HG03045 (cell line): ENCODE results near the gene ZNF680.
"Not testable (repeated sequence)": the region's sequence is repeated elsewhere in the genome, so short reads cannot be mapped to it uniquely, and the experiment has no call there.

Source experiments
- ATAC-seq: cut with Tn5 transposase; IDR thresholded peaks from one replicate; pipeline ENCODE4 v1.9.1; 2021; ENCODE audit warnings: mild to moderate bottlenecking, moderate library complexity; ENCODE audit not compliant: unreplicated experiment

ZNF680 gene

GRCh38 chr7:64557601-64558322, 5.1 kb downstream of the ZNF680 start:
- no peak for ATAC-seq

DNA sequence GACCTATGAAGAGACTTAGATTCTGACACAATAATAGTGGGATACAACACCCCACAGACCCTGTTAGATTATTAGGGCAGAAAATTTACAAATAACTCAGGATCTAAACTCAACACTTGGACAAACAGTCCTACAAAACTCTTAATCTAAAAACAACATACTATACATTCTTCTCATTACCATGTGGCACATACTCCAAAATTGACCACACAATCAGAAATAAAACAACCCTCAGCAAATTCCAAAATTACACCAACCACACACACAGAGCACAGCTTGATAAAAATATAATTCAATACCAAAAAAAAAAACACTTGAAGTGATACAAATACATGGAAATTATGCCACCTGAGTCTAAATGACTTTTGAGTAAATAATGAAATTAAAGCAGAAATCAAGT, 7.8 kb downstream of the ZNF680 start:
- no peak for ATAC-seq

DNA sequence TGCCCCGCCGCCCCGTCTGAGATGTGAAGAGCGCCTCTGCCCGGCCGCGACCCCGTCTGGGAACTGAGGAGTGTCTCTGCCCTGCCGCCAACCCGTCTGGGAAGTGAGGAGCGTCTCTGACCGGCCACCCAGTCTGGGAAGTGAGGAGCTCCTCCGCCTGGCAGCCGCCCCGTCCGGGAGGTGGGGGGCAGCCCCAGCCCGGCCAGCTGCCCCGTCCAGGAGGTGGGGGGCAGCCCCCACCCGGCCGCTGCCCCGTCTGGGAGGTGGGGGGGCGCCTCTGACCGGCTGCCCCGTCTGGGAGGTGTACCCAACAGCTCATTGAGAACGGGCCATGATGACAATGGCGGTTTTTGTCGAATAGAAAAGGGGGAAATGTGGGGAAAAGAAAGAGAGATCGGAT, 8.7 kb downstream of the ZNF680 start:
- not testable (repeated sequence) for ATAC-seq

GRCh38 chr7:64551375-64552142, 11.3 kb downstream of the ZNF680 start:
- no peak for ATAC-seq

GRCh38 chr7:64544010-64544409, 18.9 kb downstream of the ZNF680 start:
- no peak for ATAC-seq

DNA sequence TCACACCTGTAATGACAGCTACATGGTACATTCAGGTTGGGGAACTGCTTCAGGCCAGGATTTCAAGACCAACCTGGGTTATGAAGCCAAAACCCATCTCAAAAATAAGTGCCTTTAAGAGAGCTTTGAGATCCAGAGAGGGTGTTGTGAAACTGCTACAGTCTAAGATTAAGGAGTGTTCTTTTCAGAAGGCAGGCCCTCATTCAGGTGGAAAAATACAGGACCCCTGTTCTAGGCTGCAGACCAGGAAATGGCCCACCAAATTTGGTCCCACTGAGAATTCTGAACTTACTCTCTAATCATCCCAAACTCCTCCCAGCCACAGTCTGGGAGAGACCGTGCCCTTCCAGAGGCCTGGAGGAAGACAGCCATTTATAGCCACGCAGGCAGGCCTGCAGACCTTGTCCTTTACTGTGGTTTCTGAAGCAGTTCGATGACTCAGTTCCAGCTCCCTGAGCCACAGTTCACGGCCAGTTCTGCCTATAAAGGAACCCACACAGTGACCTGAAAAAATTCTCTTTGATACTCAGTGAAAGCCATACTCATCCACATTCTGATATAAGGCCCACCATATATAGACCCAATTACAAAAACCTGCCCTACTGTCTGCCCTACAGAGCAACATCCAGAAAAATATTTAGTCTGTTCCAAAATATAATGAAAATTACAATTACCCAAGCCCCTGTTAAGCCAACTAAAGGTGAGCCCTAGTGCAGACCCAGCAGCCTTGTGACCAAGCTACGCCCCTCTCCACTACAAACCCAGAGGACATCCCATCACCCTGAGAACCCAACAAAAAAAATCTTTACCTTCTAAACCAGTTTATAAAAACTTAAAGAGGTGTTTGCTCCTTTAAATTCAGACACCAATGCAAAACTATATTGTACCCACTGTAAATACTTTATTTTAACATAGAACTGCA, 21.2 kb downstream of the ZNF680 start:
- no peak for ATAC-seq

GRCh38 chr7:64533756-64534155, 29.1 kb downstream of the ZNF680 start:
- ATAC-seq: no peak

DNA sequence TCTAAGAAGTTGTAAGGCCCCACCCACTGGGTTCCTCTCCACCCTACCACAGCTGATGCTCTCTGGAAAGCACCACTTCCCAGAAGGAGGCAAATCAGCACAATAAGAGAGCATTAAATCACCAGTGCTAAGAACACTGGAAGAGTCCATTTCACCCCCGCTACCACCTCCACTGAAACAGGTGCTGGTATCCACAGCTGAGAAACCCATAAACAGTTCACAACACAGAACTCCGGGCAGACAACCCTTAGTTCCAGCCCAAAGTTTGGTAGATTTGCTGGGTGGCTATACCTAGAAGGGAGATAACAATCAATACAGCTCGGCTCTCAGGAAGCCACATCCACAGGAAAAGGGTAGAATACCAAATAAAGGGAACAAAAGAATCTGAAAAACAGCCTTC, 34.1 kb downstream of the ZNF680 start:
- ATAC-seq: no peak

DNA sequence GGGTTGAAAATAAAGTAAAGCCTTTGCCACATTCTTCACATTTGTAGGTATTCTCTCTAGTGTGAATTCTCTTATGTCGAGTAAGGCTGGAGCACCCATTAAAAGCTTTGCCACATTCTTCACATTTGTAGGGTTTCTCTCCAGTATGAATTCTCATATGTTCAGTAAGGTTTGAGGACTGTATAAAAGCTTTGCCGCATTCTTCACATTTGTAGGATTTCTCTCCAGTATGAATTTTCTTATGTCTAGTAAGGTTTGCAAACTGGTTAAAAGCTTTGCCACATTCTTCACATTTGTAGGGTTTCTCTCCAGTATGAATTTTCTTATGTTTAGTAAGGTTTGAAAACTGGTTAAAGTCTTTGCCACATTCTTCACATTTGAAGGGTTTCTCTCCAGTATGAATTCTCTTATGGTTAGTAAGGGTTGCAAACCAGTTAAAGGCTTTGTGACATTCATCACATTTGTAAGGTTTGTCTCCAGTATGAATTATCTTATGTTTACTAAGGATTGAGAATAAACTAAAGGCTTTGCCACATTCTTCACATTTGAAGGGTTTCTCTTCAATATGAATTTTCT, 41.4 kb downstream of the ZNF680 start:
- no peak for ATAC-seq

- no peak for ATAC-seq
Measured at GRCh38 chr7:64516451-64516850, 46.4 kb downstream of the ZNF680 start.

GRCh38 chr7:64515781-64516180, 47.1 kb downstream of the ZNF680 start:
- no peak for ATAC-seq

DNA sequence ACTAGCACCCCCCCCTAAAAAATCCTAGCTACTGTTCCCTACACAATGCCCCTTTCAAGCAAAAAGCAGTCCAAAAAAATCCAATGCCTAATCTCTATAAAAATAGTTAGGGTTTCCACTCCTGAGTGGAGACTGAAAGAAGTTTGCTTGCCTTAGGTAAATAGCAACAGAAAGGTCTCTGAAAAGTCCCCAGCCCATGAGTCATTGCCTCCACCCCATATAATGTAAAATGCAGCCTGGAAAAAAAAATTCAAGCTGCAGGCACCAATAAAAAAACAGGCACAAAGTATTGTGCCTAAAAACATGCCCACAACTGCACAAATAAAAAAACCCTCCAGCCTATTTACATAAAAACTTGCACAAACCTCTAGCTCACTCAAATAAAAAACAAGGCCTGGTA, 47.5 kb downstream of the ZNF680 start:
- no peak for ATAC-seq

GRCh38 chr7:64509583-64509982, 53.3 kb downstream of the ZNF680 start:
- ATAC-seq: no peak

DNA sequence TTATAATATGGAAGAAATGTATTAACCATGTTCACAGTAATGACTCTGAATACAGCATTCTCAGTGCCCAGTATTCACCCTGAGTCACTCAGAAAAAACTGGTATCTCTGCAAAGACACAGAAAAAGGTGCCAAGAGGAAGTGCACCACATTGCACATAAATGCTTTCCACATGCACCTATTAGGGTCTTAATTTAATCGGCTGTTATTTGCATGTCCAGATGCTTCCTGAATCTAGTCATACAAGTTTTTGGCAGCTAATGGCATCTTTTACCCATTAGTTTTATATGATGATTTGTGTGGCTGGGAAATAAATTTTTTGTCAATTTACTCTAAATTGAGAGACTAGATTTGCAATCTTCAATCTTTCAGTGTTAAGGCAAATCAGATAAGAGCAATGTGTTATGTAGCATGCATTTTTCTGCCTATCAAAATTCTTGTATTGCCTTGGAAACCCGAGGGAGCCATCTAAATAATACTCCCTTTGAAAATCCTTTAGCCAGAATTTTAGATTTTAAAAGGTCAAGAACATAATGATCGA, 58.2 kb downstream of the ZNF680 start:
- no peak for ATAC-seq

DNA sequence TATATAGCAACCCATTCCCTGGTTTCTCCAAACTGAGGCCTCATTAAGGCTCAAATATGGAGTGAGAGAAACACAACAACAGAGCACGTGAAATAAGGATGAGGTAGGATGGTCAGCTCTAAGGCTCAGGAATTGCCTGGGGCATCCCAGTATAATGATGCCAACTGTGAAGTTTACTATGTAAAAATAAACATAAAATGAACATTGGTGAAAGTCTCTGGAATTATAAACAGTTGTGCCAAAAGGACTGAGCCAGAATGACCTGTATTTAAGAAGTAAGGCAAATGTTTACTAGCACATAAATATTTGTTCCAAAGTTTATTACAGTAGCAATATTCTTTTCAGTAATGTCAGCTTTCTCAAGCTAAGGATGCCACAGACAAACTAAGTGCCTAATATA, 64.6 kb downstream of the ZNF680 start:
- no peak for ATAC-seq

DNA sequence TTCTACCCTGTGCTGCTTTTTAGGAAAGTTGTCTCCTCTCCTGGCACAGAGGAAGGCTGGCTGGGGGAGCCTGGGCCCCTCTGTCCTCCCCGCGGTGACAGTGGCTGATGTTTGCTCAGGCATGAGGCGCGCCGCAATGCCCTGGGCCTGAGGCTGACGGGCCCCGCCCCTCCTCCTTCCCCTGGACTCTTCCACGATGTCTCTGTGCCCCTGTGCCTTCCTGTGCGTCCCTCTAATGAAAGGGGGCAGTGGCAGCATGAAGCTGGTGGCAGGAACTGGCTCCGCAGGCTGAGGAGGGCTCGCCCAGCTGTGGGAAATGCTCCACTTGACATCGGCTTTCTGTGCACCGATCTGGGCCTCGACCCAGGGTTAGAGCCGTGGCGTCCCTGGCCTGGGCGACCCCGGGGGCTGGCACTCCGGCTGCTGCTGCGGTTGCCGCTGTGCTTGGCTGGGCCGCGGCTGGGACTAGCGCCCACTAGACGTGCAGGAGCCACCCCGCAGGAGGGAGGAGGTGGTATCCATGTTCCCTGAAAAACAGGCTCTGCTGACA, 67.9 kb downstream of the ZNF680 start:
- ATAC-seq: no peak

DNA sequence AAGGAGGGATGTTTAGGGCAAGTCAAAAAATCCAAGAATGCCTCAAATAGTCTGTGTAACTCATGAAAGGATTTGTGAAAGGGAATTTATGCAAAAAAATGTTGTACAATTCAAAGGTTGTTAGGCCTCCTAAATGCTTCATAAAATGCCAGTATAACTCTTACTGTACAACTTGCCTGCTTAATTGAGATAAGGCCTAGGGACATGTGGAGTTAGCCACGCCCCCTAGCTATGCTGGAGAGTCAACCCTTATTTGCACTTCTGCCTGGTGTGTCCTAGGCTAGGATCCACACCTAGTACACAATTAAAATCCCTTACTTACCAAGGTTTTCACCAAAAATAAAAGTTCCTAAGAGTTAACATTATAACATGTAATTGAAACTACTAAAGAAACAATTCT, 77.2 kb downstream of the ZNF680 start:
- ATAC-seq: no peak
